NCI-H774 (cell line): ENCODE measurements around the gene RFX3.

Experiments
- DNase-seq: peaks from one replicate; lab custom pipeline; 2025; lab: John Stamatoyannopoulos, UW

The RFX3 gene

GRCh38 chr9:3513265-3513818 is 12.5 kb downstream of the RFX3 start:
- no peak for DNase-seq

DNA sequence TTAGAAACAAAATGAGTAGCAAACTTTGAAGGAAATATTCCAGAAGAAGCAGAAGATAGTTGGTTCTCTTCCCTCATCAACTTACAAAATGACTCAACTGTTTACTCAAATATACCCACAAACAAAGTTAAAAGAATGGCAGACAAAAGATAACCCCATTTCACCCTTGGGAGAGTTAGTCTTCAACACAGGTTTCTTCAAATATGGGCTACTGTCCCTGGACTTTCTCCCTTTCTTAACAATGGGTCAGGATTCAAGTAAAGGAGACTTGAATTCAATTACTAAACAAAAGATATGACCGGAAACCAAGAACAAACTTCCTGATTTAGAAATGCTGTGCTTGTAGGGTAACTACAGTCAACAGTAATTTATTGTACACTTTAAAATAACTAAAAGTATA is 14.2 kb downstream of the RFX3 start:
- DNase-seq, result no peak

DNA sequence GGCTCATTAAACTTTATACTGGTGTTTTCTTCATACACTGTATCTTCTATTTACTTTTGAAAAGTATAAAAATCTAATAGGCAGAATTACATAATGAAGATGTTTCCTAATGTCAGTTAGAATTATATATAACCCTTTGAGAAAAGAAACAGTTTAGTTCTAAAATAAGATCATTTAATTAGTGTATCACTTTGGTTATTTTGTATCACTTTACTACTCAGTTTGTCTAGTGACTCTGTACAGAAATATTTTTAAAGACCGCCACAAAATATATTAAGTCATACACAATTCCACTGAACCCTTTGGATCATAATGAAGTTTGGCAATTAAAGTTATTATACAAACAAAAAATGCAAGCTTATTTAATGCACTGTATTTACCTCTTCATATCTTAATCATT is 15.0 kb downstream of the RFX3 start:
- DNase-seq, result no peak

- no peak for DNase-seq
Measured at GRCh38 chr9:3509926-3510325, 15.9 kb downstream of the RFX3 start.

DNA sequence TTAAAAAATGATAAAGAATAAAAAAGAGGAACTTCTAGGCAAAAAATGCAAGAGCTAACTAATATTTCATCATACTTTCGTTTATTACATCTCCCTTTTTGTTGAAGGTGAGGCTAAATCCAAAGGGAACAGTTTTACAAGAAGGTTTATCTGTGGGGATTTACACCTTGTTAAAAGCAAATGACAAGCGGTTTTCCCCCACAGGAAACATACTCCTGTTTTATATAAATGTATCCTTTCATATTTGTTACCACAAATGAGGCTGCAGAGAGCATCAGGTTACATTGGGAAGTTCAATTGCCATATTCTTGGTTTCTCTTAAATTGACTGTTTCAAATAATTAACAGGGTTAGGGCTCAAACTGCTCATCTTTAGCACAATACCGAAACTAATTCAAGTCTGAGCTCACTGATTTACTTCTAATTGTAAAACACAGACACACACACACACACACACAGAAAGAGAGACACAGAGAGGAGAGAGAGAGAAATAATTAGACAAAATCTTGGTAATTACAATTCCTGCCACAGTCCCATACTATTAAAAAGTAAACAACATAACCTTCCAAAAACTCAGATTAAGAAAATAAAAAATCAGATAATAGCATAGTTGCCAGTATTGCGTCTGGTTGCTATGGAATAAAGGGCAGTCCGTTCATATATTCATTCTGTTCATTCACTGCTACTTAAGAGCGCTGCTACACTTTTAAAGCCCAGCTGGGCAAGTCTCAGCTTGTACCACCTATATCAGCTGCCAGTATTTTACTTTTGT is 17.1 kb downstream of the RFX3 start:
- peak; percentile 64 for DNase-seq

- DNase-seq, result no peak
Measured at GRCh38 chr9:3508078-3508431, 17.7 kb downstream of the RFX3 start.

- peak; percentile 69 for DNase-seq
Measured at GRCh38 chr9:3507395-3508077, 18.3 kb downstream of the RFX3 start.

GRCh38 chr9:3506164-3506563 is 19.6 kb downstream of the RFX3 start:
- no peak for DNase-seq

- peak; percentile 48 for DNase-seq
Measured at GRCh38 chr9:3502560-3503398, 23.0 kb downstream of the RFX3 start.

GRCh38 chr9:3500044-3500443 is 25.8 kb downstream of the RFX3 start:
- no peak for DNase-seq

DNA sequence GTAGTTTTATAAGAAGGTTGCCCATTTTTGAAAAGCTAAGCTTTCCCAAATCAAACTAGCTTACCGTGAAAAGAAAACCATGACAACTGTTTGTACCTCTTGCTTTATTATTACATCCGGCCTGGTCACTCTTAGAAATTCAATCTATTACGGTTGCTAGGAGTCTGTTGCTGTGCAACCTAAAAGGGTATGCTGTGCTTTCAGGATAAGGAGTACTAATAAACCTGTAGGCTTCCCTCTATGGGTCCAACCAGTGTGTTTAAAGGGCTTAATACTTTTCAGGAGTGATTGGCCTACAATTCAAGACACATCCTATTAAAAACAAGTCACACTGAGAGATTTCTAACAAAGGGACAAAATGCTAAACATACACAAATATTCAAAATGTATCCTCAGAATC is 27.1 kb downstream of the RFX3 start:
- peak; percentile 92 for DNase-seq

GRCh38 chr9:3497857-3498256 is 27.9 kb downstream of the RFX3 start:
- DNase-seq, result no peak

GRCh38 chr9:3497401-3497800 is 28.4 kb downstream of the RFX3 start:
- DNase-seq, result no peak

GRCh38 chr9:3495855-3496254 is 29.9 kb downstream of the RFX3 start:
- no peak for DNase-seq

GRCh38 chr9:3492214-3492613 is 33.6 kb downstream of the RFX3 start:
- no peak for DNase-seq

- DNase-seq, result no peak
Measured at GRCh38 chr9:3491450-3491849, 34.4 kb downstream of the RFX3 start.

DNA sequence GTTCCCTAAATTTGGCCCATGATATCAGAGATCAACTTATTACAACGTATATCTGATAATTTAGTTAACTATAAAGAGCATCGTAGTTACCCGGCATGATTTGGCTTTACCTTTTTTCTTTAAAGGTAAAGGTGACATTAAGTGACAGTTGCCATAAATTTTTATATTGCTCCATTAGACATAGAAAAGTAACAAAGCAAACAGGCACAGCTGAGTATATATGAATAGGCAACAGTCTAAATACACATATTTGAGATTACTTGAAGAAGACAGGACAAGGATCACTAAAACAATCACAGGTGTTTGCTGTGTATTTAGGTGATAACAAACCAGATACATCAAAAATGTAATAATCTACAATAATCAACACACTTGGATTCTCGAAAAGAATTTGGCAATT is 34.8 kb downstream of the RFX3 start:
- DNase-seq, result no peak

DNA sequence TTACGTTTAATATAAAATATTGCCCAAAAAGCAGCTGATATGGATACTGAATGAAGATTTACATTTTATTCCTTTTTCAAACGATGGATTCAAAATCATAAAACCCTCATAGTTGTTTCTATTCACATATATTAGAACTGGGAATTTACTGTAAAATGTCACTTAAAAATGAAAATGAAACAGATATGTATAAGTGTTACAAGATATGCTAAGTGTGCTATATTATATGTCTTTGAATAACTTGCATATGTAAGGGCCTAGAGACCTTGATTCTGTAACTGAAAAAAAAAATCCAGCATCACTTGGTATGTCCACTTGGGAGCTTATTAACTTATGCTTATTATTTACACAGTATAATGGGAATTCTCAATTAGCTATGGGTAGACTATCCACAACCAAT is 43.2 kb downstream of the RFX3 start:
- no peak for DNase-seq

GRCh38 chr9:3480353-3480655 is 45.5 kb downstream of the RFX3 start:
- DNase-seq, result no peak

GRCh38 chr9:3479514-3480352 is 46.1 kb downstream of the RFX3 start:
- DNase-seq, result no peak

- no peak for DNase-seq
Measured at GRCh38 chr9:3478549-3478953, 47.2 kb downstream of the RFX3 start.
